Raji (cell line): ENCODE data around the gene INMT.

ENCODE experiments used
- POLR2A ChIP-seq: IDR thresholded peaks from 2 replicates; pipeline ENCODE4 v1.6.1; 2011; ENCODE audit warnings: low read depth, low read length, control low read depth; ENCODE audit not compliant: insufficient read depth

INMT gene

DNA sequence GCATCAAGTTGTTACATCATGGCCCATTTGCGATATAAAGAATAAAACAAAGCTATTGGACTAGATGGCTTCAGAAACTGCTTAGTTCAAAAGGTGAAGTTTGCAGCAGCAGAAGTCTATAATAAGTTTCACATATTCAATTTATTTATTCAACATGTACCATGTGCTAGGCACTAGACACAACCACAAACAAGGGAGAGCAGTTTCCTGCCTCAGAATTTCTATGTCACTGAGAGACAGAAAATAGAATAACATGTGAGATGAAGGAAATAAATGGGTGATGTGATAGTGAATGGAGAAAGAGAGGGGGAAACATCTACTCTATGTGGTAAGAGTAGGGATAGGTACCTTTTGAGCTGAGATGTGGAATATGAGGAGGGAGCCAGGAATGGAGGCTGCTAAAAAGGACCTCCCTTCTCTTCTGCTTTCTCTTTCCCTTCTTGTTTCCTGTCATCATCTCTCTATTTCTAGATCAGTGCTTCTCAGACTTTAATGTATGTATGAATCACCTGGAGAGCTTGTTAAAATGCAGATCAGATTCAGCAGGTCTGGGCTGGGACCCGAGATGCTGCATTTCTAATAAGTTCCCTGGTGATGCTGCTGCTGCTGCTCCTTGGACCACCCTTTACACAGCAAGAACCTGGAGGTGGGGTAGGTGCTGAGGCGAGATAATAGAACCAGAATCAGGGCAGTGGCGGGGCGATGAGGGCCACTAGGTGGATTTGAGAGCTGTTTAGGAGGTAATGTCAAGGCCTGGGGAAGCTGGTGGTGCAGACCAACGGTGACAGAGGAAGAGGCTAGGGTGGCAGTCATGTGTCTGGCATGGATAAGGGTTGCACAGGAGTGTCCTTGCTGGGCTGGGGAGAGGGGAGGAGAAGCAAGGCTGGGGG lies 13.7 kb upstream of the INMT start:
- TF ChIP-seq POLR2A, result no peak

DNA sequence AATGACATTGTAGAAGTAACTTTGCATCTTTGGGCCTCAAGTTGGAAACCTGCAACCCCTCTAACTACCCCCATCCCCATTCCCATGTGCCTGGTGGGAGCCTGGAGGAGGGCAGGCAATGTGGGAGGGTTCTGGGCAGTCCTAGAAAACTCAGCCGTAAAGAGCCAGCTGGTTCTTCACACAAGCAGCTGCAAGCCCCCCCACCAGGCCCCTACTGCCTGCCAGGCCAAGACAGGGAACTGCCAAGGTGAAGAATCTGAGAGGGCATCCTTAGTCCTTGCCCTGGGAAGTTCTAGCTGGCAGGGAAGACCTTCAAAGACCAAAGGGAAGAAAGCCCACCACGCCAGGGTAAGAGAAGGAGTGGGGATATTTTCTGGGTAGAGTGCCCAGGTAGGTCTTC lies 12.2 kb upstream of the INMT start:
- no peak for TF ChIP-seq POLR2A

DNA sequence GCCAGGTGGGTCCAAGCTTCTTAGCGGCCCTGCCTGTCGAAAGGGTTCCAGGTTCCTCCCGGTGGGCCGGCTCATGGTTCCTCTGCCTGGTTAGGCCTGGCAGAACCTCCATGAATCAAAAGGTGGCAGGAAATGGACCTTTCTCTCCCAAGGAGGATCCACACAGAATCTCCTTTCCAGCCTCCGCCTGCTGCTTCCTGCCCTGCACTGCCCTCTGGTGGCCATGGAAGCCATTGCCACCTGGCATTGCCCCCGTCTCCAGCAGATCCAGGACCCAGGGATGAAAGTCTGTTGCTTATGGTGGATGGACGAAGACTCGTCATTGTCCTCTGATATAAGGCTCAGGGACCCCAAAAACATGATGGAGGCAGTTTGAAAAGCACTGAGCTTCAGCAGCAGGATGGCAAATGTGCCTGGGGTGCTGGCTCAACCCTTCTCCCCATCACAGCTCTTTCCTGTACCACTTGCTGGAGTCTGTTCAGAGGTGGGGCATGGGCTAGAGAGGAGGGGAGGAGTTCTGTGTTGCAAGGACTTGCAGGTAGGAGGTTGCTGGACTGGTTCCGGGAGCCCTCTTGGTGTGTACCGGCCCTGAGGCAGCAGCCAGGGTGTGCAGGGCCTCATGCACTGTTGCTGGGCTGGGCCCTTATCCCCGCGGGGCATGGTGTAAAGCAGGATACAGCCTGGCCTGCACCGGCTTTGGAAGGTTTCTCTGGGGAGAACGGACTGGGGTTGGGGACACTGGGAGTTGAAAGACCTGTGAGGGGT lies 11.3 kb upstream of the INMT start:
- TF ChIP-seq POLR2A, result no peak

DNA sequence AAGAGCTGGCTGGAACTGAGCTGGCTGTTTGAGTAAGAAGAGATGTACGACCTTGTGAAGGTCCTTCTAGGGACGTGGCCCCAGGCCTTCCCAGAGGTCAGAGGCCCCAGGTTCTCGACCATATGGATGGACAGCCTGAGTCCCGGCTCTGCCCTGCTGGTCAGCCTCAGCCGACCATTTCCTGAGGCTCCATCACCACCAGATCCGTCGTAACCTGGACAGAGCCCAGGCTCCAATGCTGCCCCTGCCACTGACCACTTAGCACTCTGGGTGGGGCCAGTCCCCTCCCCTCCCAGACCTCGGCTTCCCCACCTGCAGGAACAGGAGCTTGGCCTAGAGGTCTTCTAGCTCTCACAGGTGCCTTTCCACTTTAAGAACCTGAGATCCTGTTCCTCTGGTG lies 10.6 kb upstream of the INMT start:
- TF ChIP-seq POLR2A, result no peak

- no peak for TF ChIP-seq POLR2A
Observed at GRCh38 chr7:30743371-30744074, 8.4 kb upstream of the INMT start.

GRCh38 chr7:30744075-30744417 lies 7.9 kb upstream of the INMT start:
- no peak for TF ChIP-seq POLR2A

- TF ChIP-seq POLR2A, result no peak
Observed at GRCh38 chr7:30745261-30745941, 6.5 kb upstream of the INMT start.

DNA sequence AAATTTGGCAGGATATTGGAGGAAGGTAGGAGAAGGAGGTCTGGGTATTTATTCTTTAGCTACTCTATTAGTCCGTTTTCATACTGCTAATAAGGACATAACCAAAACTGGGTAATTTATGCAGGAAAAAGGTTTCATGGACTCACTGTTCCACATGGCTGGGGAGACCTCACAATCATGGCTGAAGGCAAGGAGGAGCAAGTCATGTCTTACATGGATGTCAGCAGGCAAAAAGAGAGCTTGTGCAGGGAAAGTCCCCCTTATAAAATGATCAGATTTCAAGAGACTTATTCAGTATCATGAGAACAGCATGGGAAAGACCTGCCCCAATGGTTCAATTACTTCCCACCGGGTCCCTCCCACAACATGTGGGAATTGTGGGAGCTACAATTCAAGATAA lies 1.9 kb upstream of the INMT start:
- TF ChIP-seq POLR2A, result no peak

DNA sequence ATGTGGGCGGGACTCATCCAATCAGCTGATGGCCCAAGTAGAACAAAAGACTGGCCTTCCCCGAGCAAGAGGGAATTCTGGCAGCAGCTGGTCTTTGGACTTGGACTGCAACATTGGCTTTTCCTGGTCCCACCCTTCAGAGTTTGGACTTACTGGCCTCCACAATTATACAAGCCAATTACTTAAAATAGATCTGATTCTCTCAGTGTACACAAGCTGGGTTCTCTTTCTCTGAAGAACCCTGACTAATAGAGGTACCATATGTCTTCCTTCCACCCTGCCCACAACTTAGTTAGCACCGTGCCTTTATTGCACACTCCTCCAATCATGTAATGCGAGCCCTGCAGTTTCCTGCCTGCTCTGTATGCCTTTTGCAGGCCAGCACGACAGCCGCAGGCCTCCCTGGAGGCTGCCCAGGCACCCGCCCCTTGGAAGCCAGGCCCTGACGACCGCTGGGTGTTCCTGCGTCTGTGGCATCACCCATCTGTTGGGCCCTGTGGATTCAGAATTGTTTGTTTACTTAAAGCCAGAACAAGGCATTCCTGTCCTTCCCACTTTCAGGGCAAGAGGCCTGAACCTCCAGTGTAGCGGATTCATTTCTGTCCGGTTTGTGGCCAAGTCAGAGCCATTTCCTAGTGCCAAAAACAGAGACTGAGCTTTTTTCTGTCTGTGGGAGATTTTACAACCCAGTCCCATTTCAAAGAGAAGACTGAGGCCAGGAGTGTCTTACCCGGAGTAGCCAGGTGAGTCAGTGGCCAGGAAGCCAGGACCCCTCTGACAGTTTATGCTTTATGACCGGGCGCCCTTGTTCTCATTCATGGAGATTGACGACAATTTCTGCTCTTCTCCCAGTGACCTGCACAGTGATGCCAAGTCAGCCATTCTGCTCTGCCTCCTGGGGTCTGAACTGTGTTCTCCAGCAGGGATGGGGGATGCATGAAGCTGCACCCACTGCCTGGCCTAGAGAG lies 968 bp upstream of the INMT start:
- no peak for TF ChIP-seq POLR2A

DNA sequence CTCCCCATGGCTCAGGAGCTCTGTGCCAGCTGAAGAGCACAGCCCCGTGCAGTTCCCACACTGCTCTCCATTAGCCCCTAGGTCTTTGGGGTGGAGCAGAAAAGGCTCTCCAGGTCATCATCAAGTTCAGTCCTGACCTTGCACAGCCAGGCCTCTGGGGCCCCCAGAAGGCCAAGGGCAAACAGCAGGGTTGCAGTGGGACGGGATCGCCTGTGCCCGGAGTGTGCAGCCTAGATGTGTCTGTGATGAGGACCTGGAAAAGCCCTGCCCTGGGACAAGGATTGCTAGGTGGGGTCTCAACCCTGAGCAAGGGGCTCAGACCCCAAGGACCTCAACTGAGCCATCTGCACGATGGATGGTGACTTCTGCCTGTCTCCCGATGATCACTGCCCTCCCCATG lies 549 bp downstream of the INMT start:
- TF ChIP-seq POLR2A, result no peak

DNA sequence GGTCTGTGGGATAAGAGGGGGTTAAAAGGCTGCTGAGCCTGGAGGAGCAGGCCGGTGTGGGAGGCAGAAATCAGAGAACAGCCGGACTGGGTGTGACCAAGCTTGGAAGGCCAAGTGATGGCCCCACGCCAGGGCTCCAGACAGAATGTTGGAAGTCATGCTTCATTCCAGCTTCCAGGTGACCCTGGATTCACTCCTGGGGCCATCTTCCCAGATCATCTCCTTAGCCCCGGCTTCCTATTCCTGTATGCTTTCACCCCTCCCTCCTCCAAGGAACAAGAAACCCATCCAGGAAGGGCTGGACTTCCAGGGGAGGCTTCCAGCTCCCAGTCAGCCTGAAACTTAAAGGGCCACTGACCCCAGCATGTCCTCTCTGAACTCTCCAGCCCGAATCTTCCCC lies 1.0 kb downstream of the INMT start:
- no peak for TF ChIP-seq POLR2A

GRCh38 chr7:30754315-30754877 lies 2.5 kb downstream of the INMT start:
- no peak for TF ChIP-seq POLR2A

- no peak for TF ChIP-seq POLR2A
Observed at GRCh38 chr7:30755384-30756154, 3.6 kb downstream of the INMT start.
